Stimulated activated naive CD8-positive, alpha-beta T cell treated with anti-CD3 and anti-CD28 coated beads, Interleukin-15, amount 100 ng/mL, for 72 hours (primary cell): ENCODE measurements around the gene BAG5.
"Not testable (repeated sequence)": the region's sequence is repeated elsewhere in the genome, so short reads cannot be mapped to it uniquely, and the experiment has no call there.

Source experiments
- ATAC-seq: fragments of 150-1000 bp; cut with Tn5 transposase; 2 replicates; pipeline ENCODE4 v1.10.0; 2021; ENCODE audit warnings: mild to moderate bottlenecking, moderate library complexity
- DNase-seq, 2 donors: peaks; one replicate each; pipeline ENCODE4 v3.0.0; 2021 to 2022
- H3K27ac Mint-ChIP-seq, 2 donors: one replicate each; pipeline ENCODE4 v1.8.0; 2022; ENCODE audit warnings: mild to moderate bottlenecking in 2 of 2, mixed read lengths in 2 of 2, moderate library complexity in 2 of 2
- H3K27me3 Mint-ChIP-seq: one replicate; pipeline ENCODE4 v1.8.0; 2022; ENCODE audit warnings: mixed read lengths
- H3K4me1 Mint-ChIP-seq: one replicate; pipeline ENCODE4 v1.8.0; 2022; ENCODE audit warnings: mild to moderate bottlenecking, mixed read lengths
- H3K4me3 Mint-ChIP-seq, 2 donors: one replicate each; pipeline ENCODE4 v1.8.0; 2022; ENCODE audit warnings: mild to moderate bottlenecking in 2 of 2, mixed read lengths in 2 of 2, moderate library complexity in 1 of 2
- H3K9me3 Mint-ChIP-seq, 2 donors: one replicate each; pipeline ENCODE4 v1.8.0; 2022; ENCODE audit warnings: mixed read lengths in 2 of 2

The BAG5 gene

GRCh38 chr14:103525430-103526246 lies 36.8 kb downstream of the BAG5 start:
- not testable (repeated sequence) for H3K4me3 Mint-ChIP-seq, DNase-seq, H3K9me3 Mint-ChIP-seq, ATAC-seq
- peaks cover 18% of the 10 kb centered on the region for H3K27me3 Mint-ChIP-seq
- H3K27ac Mint-ChIP-seq: peak overlapping the region; percentile 55 to 61
- peaks cover 34% of the 10 kb centered on the region for H3K4me1 Mint-ChIP-seq

GRCh38 chr14:103524002-103524935 lies 38.2 kb downstream of the BAG5 start:
- Mint-ChIP-seq H3K27me3 (peaks cover 27% of the 10 kb centered on the region), H3K4me1 (peaks cover 33% of the 10 kb centered on the region), H3K27ac (no peak overlapping the region), H3K9me3 (no peaks in the 10 kb centered on the region), H3K4me3 (no peak overlapping the region)
- DNase-seq (no peak), ATAC-seq (no peak)

GRCh38 chr14:103523575-103523954 lies 38.9 kb downstream of the BAG5 start:
- ATAC-seq (no peak), DNase-seq (no peak)
- H3K9me3 Mint-ChIP-seq: no peaks in the 10 kb centered on the region
- peaks cover 38% of the 10 kb centered on the region for H3K4me1 Mint-ChIP-seq
- no peak overlapping the region for H3K27ac Mint-ChIP-seq
- H3K27me3 Mint-ChIP-seq: peaks cover 28% of the 10 kb centered on the region
- peak overlapping the region in 1 of 2 donors; percentile 29 for H3K4me3 Mint-ChIP-seq

- DNase-seq (no peak), ATAC-seq (no peak)
- peaks cover 28% of the 10 kb centered on the region for H3K27me3 Mint-ChIP-seq
- H3K27ac Mint-ChIP-seq: no peak within 1 kb of the TSS
- H3K4me1 Mint-ChIP-seq: peaks cover 31% of the 10 kb centered on the region
- no peaks in the 10 kb centered on the region for H3K9me3 Mint-ChIP-seq
- peak within 1 kb of the TSS; percentile 35 to 66 for H3K4me3 Mint-ChIP-seq
Measured at GRCh38 chr14:103522649-103523574, 39.5 kb downstream of the BAG5 start, which contains the start of gene CKB. CKB (minus strand) TSS chr14:103522830; CDS start chr14:103522493, 337 bp downstream.

GRCh38 chr14:103521951-103522563 lies 40.4 kb downstream of the BAG5 start:
- Mint-ChIP-seq H3K4me3 (peak overlapping the region; percentile 35 to 66), H3K27ac (no peak overlapping the region), H3K9me3 (no peaks in the 10 kb centered on the region), H3K4me1 (peaks cover 23% of the 10 kb centered on the region), H3K27me3 (peaks cover 28% of the 10 kb centered on the region)
- ATAC-seq: no peak
- no peak for DNase-seq

- peaks cover 20% of the 10 kb centered on the region for H3K4me1 Mint-ChIP-seq
- H3K27ac Mint-ChIP-seq: no peak overlapping the region
- H3K27me3 Mint-ChIP-seq: peaks cover 28% of the 10 kb centered on the region
- no peaks in the 10 kb centered on the region for H3K9me3 Mint-ChIP-seq
- peak overlapping the region in 1 of 2 donors; percentile 74 for H3K4me3 Mint-ChIP-seq
- ATAC-seq (peak; percentile 22), DNase-seq (no peak)
Measured at GRCh38 chr14:103521438-103521950, 41.0 kb downstream of the BAG5 start.

- peak overlapping the region; percentile 65 to 74 for H3K4me3 Mint-ChIP-seq
- no peak overlapping the region for H3K27ac Mint-ChIP-seq
- peaks cover 28% of the 10 kb centered on the region for H3K27me3 Mint-ChIP-seq
- peaks cover 20% of the 10 kb centered on the region for H3K4me1 Mint-ChIP-seq
- no peaks in the 10 kb centered on the region for H3K9me3 Mint-ChIP-seq
- peak; percentile 80 to 81 for DNase-seq
- peak; percentile 70 for ATAC-seq
Measured at GRCh38 chr14:103520657-103521437, 41.6 kb downstream of the BAG5 start.

- H3K9me3 Mint-ChIP-seq: no peaks in the 10 kb centered on the region
- peaks cover 28% of the 10 kb centered on the region for H3K27me3 Mint-ChIP-seq
- DNase-seq (peak in 1 of 2 donors; percentile 31), ATAC-seq (peak; percentile 29)
- H3K4me3 Mint-ChIP-seq: peak overlapping the region in 1 of 2 donors; percentile 74
- H3K4me1 Mint-ChIP-seq: peaks cover 20% of the 10 kb centered on the region
- no peak overlapping the region for H3K27ac Mint-ChIP-seq
Measured at GRCh38 chr14:103520269-103520656, 42.2 kb downstream of the BAG5 start.

GRCh38 chr14:103519837-103520212 lies 42.6 kb downstream of the BAG5 start:
- peak overlapping the region in 1 of 2 donors; percentile 74 for H3K4me3 Mint-ChIP-seq
- peaks cover 20% of the 10 kb centered on the region for H3K4me1 Mint-ChIP-seq
- ATAC-seq (no peak), DNase-seq (no peak)
- no peaks in the 10 kb centered on the region for H3K9me3 Mint-ChIP-seq
- no peak overlapping the region for H3K27ac Mint-ChIP-seq
- H3K27me3 Mint-ChIP-seq: peaks cover 28% of the 10 kb centered on the region

- ATAC-seq (no peak), DNase-seq (no peak)
- H3K4me3 Mint-ChIP-seq: peak overlapping the region; percentile 33 to 74
- H3K27ac Mint-ChIP-seq: peak overlapping the region in 1 of 2 donors; percentile 72
- peaks cover 23% of the 10 kb centered on the region for H3K27me3 Mint-ChIP-seq
- H3K4me1 Mint-ChIP-seq: peaks cover 20% of the 10 kb centered on the region
- no peaks in the 10 kb centered on the region for H3K9me3 Mint-ChIP-seq
Measured at GRCh38 chr14:103519043-103519836, 43.2 kb downstream of the BAG5 start.

- H3K4me3 Mint-ChIP-seq: no peak overlapping the region
- H3K27me3 Mint-ChIP-seq: peaks cover 16% of the 10 kb centered on the region
- peak; percentile 33 for ATAC-seq
- no peaks in the 10 kb centered on the region for H3K9me3 Mint-ChIP-seq
- DNase-seq: peak; percentile 50 to 55
- peak overlapping the region in 1 of 2 donors; percentile 56 for H3K27ac Mint-ChIP-seq
- peaks cover 20% of the 10 kb centered on the region for H3K4me1 Mint-ChIP-seq
Measured at GRCh38 chr14:103518422-103519042, 43.9 kb downstream of the BAG5 start.

- peaks cover 20% of the 10 kb centered on the region for H3K4me1 Mint-ChIP-seq
- H3K27ac Mint-ChIP-seq: no peak overlapping the region
- peaks cover 10% of the 10 kb centered on the region for H3K27me3 Mint-ChIP-seq
- DNase-seq: no peak
- H3K4me3 Mint-ChIP-seq: no peak overlapping the region
- no peak for ATAC-seq
- H3K9me3 Mint-ChIP-seq: no peaks in the 10 kb centered on the region
Measured at GRCh38 chr14:103517721-103518421, 44.6 kb downstream of the BAG5 start.
